Ovary (tissue), 9 donors: ENCODE data around the gene HMGB2. TPM values are rescaled to one million over a fixed set of nuclear protein-coding genes. Genes with fewer than 3 reads are reported as not detected.

Source experiments
- DNase-seq, 5 donors: peaks; one replicate each; pipeline ENCODE4 v3.0.0-alpha.2; 2019 to 2020
- H3K27ac ChIP-seq, 2 donors: fragments of 200-600 bp; one replicate each; pipeline versions ENCODE4 v1.5.1 to v1.8.0; 2019 to 2022
- H3K27me3 ChIP-seq: fragments of 200-600 bp; one replicate; pipeline ENCODE4 v1.8.0; 2022
- H3K36me3 ChIP-seq: fragments of 200-600 bp; sonication (generic); one replicate; pipeline ENCODE4 v1.5.1; 2019
- H3K4me1 ChIP-seq: one replicate; pipeline ENCODE4 v1.8.1; 2013; ENCODE audit warnings: mild to moderate bottlenecking, moderate library complexity; ENCODE audit not compliant: insufficient read depth
- H3K4me3 ChIP-seq: fragments of 200-600 bp; sonication (generic); one replicate; pipeline ENCODE4 v1.5.1; 2017
- H3K9me3 ChIP-seq, 2 donors: fragments of 200-600 bp in 1 of 2; sonication (generic) in 1 of 2; one replicate each; pipeline versions ENCODE4 v1.5.1 to v1.8.1; 2013 to 2019; ENCODE audit warnings: mild to moderate bottlenecking in 1 of 2, moderate library complexity in 1 of 2
- EP300 ChIP-seq: sonication (generic); formaldehyde crosslinking; IDR thresholded peaks from one replicate; pipeline ENCODE4 v1.6.1; 2017; ENCODE audit warnings: antibody characterized with exemption
- POLR2A ChIP-seq: fragments of 450-650 bp; IDR thresholded peaks from one replicate; pipeline ENCODE4 v1.6.1; 2017; ENCODE audit warnings: antibody characterized with exemption, mild to moderate bottlenecking, moderate library complexity
- WGBS, 3 donors: extraction: QIAGEN DNeasy Blood & Tissue Kit in 1 of 3; methylation state at CpG; one replicate each; pipeline versions ENCODE4 v1.1.5 to v1.1.7; 2013 to 2017; 5-methylcytosine and 5-hydroxymethylcytosine counted together
- intact Hi-C, 4 donors: fragments of 100-400 bp; cut with DNase I; formaldehyde crosslinking; loops; one replicate each; pipeline versions ENCODE4 v1.11.0 to v1.15.1; 2022 to 2023
- polyA plus RNA-seq, 2 donors: library from polyadenylated mRNA; stranded (reverse); fragments of 200-250 nt in 1 of 2; fragments of 350-450 nt in 1 of 2; fragmentation: Illumina TruSeq in 1 of 2; extraction: RNeasy Lipid Tissue Mini Kit (QIAGEN cat#74804) in 1 of 2; gene quantifications; one replicate each; pipeline ENCODE4 v1.2.3, GENCODE V29; 2013 to 2014
- total RNA-seq, 7 donors: library from RNA; depleted of rRNA in 2 of 7; stranded (reverse); fragments of >200 nt in 2 of 7; fragmentation: NEBNext Ultra II Directional in 3 of 7; extraction: Animal tissue kit (Norgen Biotek cat#: 25700) in 3 of 7; gene quantifications; one replicate each; pipeline versions ENCODE4 v1.1.0 to v1.2.4, GENCODE V29; 2016 to 2023
- TF ChIP-seq, protein P1 (sequence below), 3 donors: fragments of 450-650 bp in 2 of 3; fragments of 200-600 bp in 1 of 3; IDR thresholded peaks; one replicate each; pipeline versions ENCODE4 v1.5.1 to v1.8.0; 2016 to 2022; ENCODE audit warnings: antibody characterized with exemption in 3 of 3, mild to moderate bottlenecking in 1 of 3
- donor health status: DM: no; HTN: no; CAD: no; lungs with moderate emphysema.
- donor health status: DM: no; HTN: no; CAD: no.
- donor health status: Bipolar disorder and iron deficiency.
- donor health status: DM: yes; HTN: yes; CAD: no.
- donor health status: DM: no; HTN: no; CAD: no.
- donor health status: DM: yes; HTN: yes; CAD: no.

Gene HMGB2
- total and polyA plus RNA-seq, 9 donors: 47.2 to 157 (median 72.4) TPM

- H3K4me1 ChIP-seq: no peaks in the 10 kb centered on the region
- intact Hi-C loops: no loop called here
- no peak for TF ChIP-seq POLR2A
- no peaks in the 10 kb centered on the region for H3K36me3 ChIP-seq
- no peaks in the 10 kb centered on the region for H3K27me3 ChIP-seq
- no peak overlapping the region for H3K27ac ChIP-seq
- DNase-seq: no peak
- 97 to 99% (median 97%) methylated on average over 3 of the region's 3 CpGs for WGBS, 3 donors
- H3K4me3 ChIP-seq: no peak overlapping the region
- no peaks in the 10 kb centered on the region for H3K9me3 ChIP-seq
Observed at GRCh38 chr4:173379929-173380328, 45.8 kb upstream of the HMGB2 start.

GRCh38 chr4:173374588-173374987, 40.4 kb upstream of the HMGB2 start:
- Histone ChIP-seq H3K4me1 (peaks cover 3% of the 10 kb centered on the region), H3K27ac (no peak overlapping the region), H3K36me3 (no peaks in the 10 kb centered on the region), H3K9me3 (no peaks in the 10 kb centered on the region), H3K27me3 (no peaks in the 10 kb centered on the region), H3K4me3 (no peak overlapping the region)
- 95 to 97% (median 95%) methylated on average over 2 of the region's 2 CpGs for WGBS, 3 donors
- intact Hi-C loops: loop anchor here in 1 of 4 donors (5.0 kb wide), 1 partner anchor 42 kb away; the partner anchor contains the start of gene HMGB2
- no peak for DNase-seq
- TF ChIP-seq EP300 (no peak), POLR2A (no peak)
- TF ChIP-seq, protein P1, sequence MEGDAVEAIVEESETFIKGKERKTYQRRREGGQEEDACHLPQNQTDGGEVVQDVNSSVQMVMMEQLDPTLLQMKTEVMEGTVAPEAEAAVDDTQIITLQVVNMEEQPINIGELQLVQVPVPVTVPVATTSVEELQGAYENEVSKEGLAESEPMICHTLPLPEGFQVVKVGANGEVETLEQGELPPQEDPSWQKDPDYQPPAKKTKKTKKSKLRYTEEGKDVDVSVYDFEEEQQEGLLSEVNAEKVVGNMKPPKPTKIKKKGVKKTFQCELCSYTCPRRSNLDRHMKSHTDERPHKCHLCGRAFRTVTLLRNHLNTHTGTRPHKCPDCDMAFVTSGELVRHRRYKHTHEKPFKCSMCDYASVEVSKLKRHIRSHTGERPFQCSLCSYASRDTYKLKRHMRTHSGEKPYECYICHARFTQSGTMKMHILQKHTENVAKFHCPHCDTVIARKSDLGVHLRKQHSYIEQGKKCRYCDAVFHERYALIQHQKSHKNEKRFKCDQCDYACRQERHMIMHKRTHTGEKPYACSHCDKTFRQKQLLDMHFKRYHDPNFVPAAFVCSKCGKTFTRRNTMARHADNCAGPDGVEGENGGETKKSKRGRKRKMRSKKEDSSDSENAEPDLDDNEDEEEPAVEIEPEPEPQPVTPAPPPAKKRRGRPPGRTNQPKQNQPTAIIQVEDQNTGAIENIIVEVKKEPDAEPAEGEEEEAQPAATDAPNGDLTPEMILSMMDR (IDR thresholded peaks at IDR 0.05): no peak

GRCh38 chr4:173371292-173372192, 37.4 kb upstream of the HMGB2 start:
- 0 to 1% (median 1%) methylated on average over 65 to 68 of the region's 68 CpGs for WGBS, 3 donors
- peaks cover 6% of the 10 kb centered on the region for H3K4me1 ChIP-seq

GRCh38 chr4:173370477-173371291, 36.5 kb upstream of the HMGB2 start, which contains the start of gene SAP30:
Gene SAP30, plus strand, starts transcription at chr4:173370954. Its CDS starts 229 bp downstream, at chr4:173371183.
- H3K27ac ChIP-seq: peak within 1 kb of the TSS; percentile 76 to 92
- H3K36me3 ChIP-seq: no peaks in the 10 kb centered on the region
- peak; percentile 98 to 100 (median 99) for DNase-seq
- WGBS, 3 donors: 1% methylated on average over 54 to 72 of the region's 72 CpGs
- peak within 1 kb of the TSS; percentile 67 for H3K4me3 ChIP-seq
- intact Hi-C loops: loop anchor here in 2 of 4 donors (2.0 to 5.0 kb wide), 2 partner anchors 36 to 38 kb away; partner anchors contain the start of gene HMGB2 (in 2 of the 2)
- TF ChIP-seq, protein P1 (IDR thresholded peaks at IDR 0.05): no peak
- peak; percentile 93 for TF ChIP-seq POLR2A
- H3K9me3 ChIP-seq: no peaks in the 10 kb centered on the region
- H3K4me1 ChIP-seq: peaks cover 6% of the 10 kb centered on the region
- no peaks in the 10 kb centered on the region for H3K27me3 ChIP-seq

More at GRCh38 chr4:173371292-173372192, 37.4 kb upstream of the HMGB2 start:
- Histone ChIP-seq H3K27me3 (no peaks in the 10 kb centered on the region), H3K36me3 (no peaks in the 10 kb centered on the region), H3K9me3 (no peaks in the 10 kb centered on the region), H3K27ac (peak overlapping the region; percentile 75 to 85), H3K4me3 (peak overlapping the region; percentile 67)
- intact Hi-C loops: loop anchor here in 2 of 4 donors (2.0 to 5.0 kb wide), 2 partner anchors 37 to 39 kb away; partner anchors contain the start of gene HMGB2 (in 2 of the 2)
- peak; percentile 64 to 83 (median 76) for DNase-seq
- TF ChIP-seq POLR2A (no peak), EP300 (no peak)
- TF ChIP-seq, protein P1 (IDR thresholded peaks at IDR 0.05): no peak
